Measurements from ENCODE around the gene NR3C2. TPM values are rescaled to one million over a fixed set of nuclear protein-coding genes. Genes with fewer than 3 reads are reported as not detected.

Gene NR3C2
- total and polyA plus RNA-seq, 2 experiments from 2014 or later = 1.2 to 3.0 TPM

DNA sequence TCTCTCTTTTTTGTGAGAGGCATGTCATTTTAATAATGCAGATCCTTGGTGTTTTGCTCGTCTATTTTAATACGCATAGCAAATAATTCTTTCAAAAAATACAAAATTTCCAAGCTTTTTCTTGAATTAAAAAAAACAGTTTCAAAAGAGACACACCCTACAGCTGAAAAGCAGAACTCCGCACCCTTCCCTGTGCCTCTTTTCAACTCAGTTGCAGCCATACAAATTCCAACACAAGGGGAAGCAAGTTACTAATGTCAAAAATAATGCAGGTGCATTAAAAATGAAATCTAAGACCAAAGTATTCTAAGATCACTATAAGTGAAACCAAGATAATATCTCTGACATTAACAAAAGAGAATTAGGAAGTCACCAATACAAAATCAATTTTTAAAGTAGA lies 66.6 kb downstream of the NR3C2 start:
- H2AFZ ChIP-seq = no peak overlapping the region
- ATAC-seq (no peak), DNase-seq (ENCODE audit: low spot score) (no peak)
- no peak for TF ChIP-seq ZNF114 (CRISPR knock-in tag; IDR thresholded peaks at IDR 0.05)
- TF ChIP-seq JUNB (IDR thresholded peaks at IDR 0.05; ENCODE audit: unreplicated experiment) = no peak
- TF ChIP-seq, protein P1, sequence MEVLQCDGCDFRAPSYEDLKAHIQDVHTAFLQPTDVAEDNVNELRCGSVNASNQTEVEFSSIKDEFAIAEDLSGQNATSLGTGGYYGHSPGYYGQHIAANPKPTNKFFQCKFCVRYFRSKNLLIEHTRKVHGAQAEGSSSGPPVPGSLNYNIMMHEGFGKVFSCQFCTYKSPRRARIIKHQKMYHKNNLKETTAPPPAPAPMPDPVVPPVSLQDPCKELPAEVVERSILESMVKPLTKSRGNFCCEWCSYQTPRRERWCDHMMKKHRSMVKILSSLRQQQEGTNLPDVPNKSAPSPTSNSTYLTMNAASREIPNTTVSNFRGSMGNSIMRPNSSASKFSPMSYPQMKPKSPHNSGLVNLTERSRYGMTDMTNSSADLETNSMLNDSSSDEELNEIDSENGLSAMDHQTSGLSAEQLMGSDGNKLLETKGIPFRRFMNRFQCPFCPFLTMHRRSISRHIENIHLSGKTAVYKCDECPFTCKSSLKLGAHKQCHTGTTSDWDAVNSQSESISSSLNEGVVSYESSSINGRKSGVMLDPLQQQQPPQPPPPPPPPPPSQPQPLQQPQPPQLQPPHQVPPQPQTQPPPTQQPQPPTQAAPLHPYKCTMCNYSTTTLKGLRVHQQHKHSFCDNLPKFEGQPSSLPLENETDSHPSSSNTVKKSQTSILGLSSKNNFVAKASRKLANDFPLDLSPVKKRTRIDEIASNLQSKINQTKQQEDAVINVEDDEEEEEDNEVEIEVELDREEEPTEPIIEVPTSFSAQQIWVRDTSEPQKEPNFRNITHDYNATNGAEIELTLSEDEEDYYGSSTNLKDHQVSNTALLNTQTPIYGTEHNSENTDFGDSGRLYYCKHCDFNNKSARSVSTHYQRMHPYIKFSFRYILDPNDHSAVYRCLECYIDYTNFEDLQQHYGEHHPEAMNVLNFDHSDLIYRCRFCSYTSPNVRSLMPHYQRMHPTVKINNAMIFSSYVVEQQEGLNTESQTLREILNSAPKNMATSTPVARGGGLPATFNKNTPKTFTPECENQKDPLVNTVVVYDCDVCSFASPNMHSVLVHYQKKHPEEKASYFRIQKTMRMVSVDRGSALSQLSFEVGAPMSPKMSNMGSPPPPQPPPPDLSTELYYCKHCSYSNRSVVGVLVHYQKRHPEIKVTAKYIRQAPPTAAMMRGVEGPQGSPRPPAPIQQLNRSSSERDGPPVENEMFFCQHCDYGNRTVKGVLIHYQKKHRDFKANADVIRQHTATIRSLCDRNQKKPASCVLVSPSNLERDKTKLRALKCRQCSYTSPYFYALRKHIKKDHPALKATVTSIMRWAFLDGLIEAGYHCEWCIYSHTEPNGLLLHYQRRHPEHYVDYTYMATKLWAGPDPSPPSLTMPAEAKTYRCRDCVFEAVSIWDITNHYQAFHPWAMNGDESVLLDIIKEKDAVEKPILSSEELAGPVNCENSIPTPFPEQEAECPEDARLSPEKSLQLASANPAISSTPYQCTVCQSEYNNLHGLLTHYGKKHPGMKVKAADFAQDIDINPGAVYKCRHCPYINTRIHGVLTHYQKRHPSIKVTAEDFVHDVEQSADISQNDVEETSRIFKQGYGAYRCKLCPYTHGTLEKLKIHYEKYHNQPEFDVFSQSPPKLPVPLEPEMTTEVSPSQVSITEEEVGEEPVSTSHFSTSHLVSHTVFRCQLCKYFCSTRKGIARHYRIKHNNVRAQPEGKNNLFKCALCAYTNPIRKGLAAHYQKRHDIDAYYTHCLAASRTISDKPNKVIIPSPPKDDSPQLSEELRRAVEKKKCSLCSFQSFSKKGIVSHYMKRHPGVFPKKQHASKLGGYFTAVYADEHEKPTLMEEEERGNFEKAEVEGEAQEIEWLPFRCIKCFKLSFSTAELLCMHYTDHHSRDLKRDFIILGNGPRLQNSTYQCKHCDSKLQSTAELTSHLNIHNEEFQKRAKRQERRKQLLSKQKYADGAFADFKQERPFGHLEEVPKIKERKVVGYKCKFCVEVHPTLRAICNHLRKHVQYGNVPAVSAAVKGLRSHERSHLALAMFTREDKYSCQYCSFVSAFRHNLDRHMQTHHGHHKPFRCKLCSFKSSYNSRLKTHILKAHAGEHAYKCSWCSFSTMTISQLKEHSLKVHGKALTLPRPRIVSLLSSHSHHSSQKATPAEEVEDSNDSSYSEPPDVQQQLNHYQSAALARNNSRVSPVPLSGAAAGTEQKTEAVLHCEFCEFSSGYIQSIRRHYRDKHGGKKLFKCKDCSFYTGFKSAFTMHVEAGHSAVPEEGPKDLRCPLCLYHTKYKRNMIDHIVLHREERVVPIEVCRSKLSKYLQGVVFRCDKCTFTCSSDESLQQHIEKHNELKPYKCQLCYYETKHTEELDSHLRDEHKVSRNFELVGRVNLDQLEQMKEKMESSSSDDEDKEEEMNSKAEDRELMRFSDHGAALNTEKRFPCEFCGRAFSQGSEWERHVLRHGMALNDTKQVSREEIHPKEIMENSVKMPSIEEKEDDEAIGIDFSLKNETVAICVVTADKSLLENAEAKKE (CRISPR knock-in tag; IDR thresholded peaks at IDR 0.05) = no peak
- TF ChIP-seq EZH2 (IDR thresholded peaks at IDR 0.05; ENCODE audit: low read depth, unreplicated experiment) = no peak
- no peak for TF ChIP-seq NANOG (IDR thresholded peaks at IDR 0.05; ENCODE audit: borderline replicate concordance)
- TF ChIP-seq POLR2AphosphoS5 (IDR thresholded peaks at IDR 0.05; ENCODE audit: low read depth) = no peak
- no peak for TF ChIP-seq EZH2phosphoT487 (IDR thresholded peaks at IDR 0.05; ENCODE audit: unreplicated experiment)
- TF ChIP-seq, protein P2, sequence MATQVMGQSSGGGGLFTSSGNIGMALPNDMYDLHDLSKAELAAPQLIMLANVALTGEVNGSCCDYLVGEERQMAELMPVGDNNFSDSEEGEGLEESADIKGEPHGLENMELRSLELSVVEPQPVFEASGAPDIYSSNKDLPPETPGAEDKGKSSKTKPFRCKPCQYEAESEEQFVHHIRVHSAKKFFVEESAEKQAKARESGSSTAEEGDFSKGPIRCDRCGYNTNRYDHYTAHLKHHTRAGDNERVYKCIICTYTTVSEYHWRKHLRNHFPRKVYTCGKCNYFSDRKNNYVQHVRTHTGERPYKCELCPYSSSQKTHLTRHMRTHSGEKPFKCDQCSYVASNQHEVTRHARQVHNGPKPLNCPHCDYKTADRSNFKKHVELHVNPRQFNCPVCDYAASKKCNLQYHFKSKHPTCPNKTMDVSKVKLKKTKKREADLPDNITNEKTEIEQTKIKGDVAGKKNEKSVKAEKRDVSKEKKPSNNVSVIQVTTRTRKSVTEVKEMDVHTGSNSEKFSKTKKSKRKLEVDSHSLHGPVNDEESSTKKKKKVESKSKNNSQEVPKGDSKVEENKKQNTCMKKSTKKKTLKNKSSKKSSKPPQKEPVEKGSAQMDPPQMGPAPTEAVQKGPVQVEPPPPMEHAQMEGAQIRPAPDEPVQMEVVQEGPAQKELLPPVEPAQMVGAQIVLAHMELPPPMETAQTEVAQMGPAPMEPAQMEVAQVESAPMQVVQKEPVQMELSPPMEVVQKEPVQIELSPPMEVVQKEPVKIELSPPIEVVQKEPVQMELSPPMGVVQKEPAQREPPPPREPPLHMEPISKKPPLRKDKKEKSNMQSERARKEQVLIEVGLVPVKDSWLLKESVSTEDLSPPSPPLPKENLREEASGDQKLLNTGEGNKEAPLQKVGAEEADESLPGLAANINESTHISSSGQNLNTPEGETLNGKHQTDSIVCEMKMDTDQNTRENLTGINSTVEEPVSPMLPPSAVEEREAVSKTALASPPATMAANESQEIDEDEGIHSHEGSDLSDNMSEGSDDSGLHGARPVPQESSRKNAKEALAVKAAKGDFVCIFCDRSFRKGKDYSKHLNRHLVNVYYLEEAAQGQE (IDR thresholded peaks at IDR 0.05; ENCODE audit: unreplicated experiment) = no peak
- no peak for TF ChIP-seq CREB1 (CRISPR knock-in tag; IDR thresholded peaks at IDR 0.05; ENCODE audit: low read depth)
- TF ChIP-seq, protein P3, sequence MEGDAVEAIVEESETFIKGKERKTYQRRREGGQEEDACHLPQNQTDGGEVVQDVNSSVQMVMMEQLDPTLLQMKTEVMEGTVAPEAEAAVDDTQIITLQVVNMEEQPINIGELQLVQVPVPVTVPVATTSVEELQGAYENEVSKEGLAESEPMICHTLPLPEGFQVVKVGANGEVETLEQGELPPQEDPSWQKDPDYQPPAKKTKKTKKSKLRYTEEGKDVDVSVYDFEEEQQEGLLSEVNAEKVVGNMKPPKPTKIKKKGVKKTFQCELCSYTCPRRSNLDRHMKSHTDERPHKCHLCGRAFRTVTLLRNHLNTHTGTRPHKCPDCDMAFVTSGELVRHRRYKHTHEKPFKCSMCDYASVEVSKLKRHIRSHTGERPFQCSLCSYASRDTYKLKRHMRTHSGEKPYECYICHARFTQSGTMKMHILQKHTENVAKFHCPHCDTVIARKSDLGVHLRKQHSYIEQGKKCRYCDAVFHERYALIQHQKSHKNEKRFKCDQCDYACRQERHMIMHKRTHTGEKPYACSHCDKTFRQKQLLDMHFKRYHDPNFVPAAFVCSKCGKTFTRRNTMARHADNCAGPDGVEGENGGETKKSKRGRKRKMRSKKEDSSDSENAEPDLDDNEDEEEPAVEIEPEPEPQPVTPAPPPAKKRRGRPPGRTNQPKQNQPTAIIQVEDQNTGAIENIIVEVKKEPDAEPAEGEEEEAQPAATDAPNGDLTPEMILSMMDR (conservative IDR thresholded peaks at IDR 0.05; ENCODE audit: low read depth in 2 of 2) = no peak
- TF ChIP-seq ZNF331 (CRISPR knock-in tag; IDR thresholded peaks at IDR 0.05; ENCODE audit: low read depth) = no peak
- TF ChIP-seq STAT1 (IDR thresholded peaks at IDR 0.05; ENCODE audit: unreplicated experiment) = no peak
- Mint-ChIP-seq H3K9me3 (no peaks in the 10 kb centered on the region), H3K27me3 (ENCODE audit: insufficient read depth, low read depth, poor library complexity) (no peaks in the 10 kb centered on the region), H3K27ac (no peak overlapping the region), H3K4me1 (no peaks in the 10 kb centered on the region), H3K36me3 (ENCODE audit: low read depth) (no peaks in the 10 kb centered on the region), H3K4me3 (no peak overlapping the region)
- no peaks in the 10 kb centered on the region for H3F3A ChIP-seq (replicated peaks; ENCODE audit: low read depth)
- H3K79me2 ChIP-seq (replicated peaks; ENCODE audit: insufficient read depth) = no peaks in the 10 kb centered on the region
- H3K4me1 ChIP-seq (ENCODE audit: insufficient read depth) = no peaks in the 10 kb centered on the region
- H3K27ac ChIP-seq (ENCODE audit: low read depth) = no peak overlapping the region
- 0 out of 2 replicates have a peak, but pooled peaks cover 2% of the 10 kb centered on the region for H4K20me1 ChIP-seq (replicated peaks; ENCODE audit: insufficient read depth)
- no peaks in the 10 kb centered on the region for H3K27me3 ChIP-seq (ENCODE audit: insufficient read depth)
- no peaks in the 10 kb centered on the region; the same call in 1 of the 2 replicates for H3K9me2 ChIP-seq (ENCODE audit: insufficient read depth)
- H3K4me3 ChIP-seq = no peak overlapping the region
- H3K4me2 ChIP-seq = no peak overlapping the region
- no peaks in the 10 kb centered on the region for H3K36me3 ChIP-seq (ENCODE audit: insufficient read depth)
